HG02642 (cell line): ENCODE data around the gene PRR9.
"Not testable (repeated sequence)": the region's sequence is repeated elsewhere in the genome, so short reads cannot be mapped to it uniquely, and the experiment has no call there.

Experiments
- ATAC-seq: cut with Tn5 transposase; IDR thresholded peaks from one replicate; pipeline ENCODE4 v1.9.1; 2021; ENCODE audit warnings: mild to moderate bottlenecking; ENCODE audit not compliant: unreplicated experiment, poor library complexity

Gene PRR9

DNA sequence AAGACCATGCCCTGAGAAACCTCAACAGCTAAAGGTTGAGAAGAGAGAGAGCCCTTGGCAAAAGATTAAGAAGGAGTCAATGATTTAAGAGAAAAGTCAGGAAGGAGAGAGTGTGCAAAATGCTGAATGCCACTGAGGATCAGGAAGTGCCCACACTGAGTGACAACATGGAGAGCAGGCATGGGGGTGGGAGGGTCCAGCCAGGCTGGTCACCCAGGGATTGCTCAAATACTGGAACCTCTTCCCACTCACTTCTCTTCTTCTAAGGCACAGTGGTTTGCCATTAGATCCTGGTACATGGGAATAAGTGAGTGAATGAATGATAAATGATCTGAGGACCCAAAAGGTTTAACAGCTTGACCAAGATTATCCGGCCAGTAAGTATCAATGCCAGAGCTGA lies 11.1 kb downstream of the PRR9 start:
- no peak for ATAC-seq

- ATAC-seq = not testable (repeated sequence)
These were observed 11.9 kb downstream of the PRR9 start for GRCh38 chr1:153229076-153229829.

DNA sequence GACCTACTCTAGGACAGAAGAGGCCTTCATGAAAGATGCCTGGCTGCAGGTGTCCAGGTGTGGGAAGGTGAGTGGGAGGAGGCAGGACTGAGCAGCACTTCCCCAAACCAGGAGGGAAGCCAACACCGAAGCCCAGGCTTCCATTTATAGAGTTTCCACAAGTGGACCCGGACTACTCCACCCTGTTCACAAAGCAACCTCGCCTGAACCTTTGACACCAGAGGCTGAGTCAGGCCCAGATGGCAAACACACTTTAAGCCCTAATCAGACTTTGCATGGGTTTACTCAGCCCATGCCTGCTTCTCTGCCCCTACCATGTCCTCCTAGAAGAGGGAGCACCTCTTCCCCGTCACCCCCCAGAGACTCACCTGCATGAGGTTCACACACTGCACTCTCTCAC lies 14.0 kb downstream of the PRR9 start:
- no peak for ATAC-seq

DNA sequence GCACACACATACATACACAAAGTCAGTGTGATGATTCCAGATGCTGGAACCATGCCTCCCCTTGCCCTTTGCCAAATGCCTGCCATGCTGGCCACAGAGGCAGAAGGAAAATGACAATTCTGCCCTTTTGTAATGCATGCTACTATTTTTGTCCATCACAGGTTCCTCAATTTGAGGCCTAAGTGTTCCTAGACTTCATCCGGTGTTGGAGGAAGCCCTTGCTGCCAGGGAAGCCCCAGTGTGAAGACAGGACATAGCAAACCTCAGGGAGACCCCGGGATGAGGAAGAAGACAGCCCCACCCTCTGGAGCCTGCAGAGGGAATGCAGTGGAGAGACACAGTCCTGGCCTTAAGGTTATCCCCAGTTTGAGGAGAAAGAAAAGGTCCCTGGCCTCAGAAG lies 14.4 kb downstream of the PRR9 start:
- no peak for ATAC-seq

DNA sequence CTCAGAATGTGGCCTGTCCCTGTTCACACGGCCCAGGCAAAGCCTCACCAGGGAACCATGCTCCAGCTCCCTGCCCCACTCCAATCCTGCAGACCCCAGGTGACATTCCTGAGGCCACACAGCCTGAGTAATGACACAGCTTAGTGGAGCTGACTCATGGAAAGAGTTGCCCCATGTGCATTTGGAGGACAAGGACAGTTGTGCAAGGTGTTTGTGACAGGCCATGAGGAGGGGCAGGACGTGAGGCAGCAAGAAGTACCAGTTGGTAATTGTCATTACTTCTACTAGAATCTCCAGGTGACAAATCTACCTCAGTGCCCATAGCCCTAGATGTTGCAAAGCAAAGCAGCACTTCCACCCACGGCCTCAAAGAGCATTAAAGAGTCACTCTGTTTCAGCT lies 15.2 kb downstream of the PRR9 start:
- ATAC-seq = no peak

- no peak for ATAC-seq
These were observed 16.1 kb downstream of the PRR9 start for GRCh38 chr1:153233448-153233847.

DNA sequence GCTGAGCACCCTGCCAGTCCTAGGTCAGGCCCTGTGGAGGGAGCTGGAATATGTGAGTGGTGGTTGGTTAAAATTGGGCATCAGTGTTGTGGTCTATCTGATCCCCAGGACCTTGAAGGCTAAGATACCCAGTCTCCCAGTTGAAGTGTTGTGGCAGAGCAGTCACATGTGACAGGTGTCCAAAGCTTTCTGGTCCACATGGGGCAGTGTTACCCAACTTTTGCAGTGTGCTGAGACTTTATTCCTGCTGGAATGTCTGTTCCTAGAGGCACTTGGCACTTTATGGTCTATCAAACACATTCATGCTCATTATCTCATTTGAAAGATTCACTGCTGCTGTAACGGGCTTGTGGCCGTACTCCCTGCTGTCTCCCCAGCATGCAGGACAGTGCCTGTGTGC lies 21.1 kb downstream of the PRR9 start:
- ATAC-seq = no peak

DNA sequence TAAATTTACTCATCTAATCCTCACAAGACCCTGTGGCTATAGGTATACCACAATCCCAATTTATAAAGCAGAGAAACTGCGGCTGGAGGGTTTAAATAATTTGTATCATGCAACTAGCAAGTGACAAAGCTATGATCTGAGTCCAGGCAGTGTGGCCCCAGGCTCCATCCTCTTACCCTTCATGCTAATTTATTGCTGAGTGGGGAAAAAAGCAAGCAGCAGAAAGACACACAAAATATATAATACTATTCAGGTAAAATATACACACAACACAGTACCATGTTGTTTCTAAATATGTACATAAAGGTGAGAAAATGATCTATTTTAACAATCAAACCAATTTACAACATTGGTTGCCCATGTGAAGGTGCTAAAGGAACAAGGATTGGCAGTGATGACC lies 24.8 kb downstream of the PRR9 start:
- no peak for ATAC-seq

DNA sequence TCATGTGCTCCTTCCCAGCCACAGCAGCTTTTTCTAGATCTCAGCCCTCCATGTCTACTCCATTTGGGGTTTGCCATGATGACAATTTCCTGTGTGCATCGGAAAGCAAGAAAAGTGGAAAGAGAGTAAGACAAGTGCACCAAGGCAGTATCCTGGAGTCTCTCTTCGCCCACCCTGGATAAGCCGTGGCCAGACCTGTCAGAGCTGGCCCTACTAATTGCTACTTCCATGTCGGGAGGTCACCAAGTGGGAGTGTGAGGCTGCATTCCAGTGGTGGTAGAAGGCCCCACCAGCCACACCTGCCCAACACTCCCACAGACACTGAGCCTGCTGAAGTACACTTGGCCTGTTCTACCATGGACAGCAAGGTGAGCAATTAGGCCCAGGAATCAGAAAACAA lies 28.1 kb downstream of the PRR9 start:
- no peak for ATAC-seq

- ATAC-seq = no peak
These were observed 28.6 kb downstream of the PRR9 start for GRCh38 chr1:153246018-153246417.

DNA sequence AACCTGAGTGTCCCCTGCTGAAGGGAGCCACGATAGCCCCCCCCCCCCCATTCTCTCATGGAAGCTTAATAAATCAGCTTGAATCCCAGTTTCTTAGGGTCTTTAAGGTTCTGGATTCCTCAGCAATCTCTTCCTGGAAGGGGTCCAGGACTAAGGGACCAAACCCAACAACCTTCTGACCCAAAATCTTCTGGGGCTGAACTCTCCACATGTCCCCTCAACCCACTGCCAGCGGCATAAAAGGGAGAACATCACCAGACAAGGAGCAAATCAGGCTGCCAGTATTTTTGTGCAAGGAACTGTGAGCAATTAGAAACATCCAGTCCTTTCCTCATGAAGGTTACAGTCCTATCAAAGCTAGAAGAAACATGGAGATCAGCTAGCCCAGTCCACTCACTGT lies 29.4 kb downstream of the PRR9 start:
- ATAC-seq = no peak

- no peak for ATAC-seq
These were observed 30.9 kb downstream of the PRR9 start for GRCh38 chr1:153248176-153248879.

GRCh38 chr1:153250166-153250565 lies 32.8 kb downstream of the PRR9 start:
- ATAC-seq = no peak

DNA sequence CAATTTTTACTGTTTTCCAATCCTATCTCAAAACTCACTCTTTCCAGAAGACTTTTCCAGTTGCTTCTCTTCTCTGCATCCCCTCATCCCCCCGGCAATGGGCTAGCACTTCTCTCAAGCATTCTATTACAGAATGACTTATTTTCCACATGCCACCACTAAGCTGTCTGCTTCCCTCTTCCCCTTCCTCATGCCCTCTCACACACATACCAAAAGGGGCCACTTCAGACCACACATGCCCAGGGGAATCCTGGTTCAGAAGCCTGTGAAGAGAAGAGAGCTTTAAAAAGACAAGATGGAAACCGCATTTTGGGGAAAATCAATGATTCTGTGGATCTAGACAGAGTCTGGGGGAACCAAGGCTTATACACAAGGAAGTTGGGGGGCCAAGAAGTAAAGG lies 33.7 kb downstream of the PRR9 start:
- no peak for ATAC-seq

GRCh38 chr1:153251562-153251961 lies 34.2 kb downstream of the PRR9 start:
- no peak for ATAC-seq

DNA sequence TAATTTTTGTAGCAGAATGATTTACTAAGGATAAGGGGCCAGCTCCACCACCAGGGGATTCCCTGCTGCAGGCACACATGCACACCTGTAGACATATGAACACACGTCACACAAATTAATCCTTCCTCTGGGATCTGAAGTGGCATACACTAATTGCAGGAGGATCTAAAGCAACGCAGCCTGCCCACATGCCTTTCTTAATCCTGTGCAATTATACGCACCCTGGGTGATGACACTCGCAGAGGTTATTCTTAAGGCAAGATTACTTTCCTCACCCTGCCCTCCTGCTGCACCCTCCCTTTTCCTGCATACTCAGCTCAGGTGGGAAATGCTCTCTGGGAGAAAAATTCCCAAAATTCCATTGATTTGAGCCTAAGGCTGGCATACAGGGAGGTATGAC lies 34.6 kb downstream of the PRR9 start:
- ATAC-seq = no peak

- no peak for ATAC-seq
These were observed 35.7 kb downstream of the PRR9 start for GRCh38 chr1:153253076-153253475.

GRCh38 chr1:153253693-153254092 lies 36.3 kb downstream of the PRR9 start:
- ATAC-seq = no peak

- ATAC-seq = no peak
These were observed 42.0 kb downstream of the PRR9 start, which contains the start of gene LORICRIN for GRCh38 chr1:153259387-153259786. LORICRIN (plus strand) TSS chr1:153259687; CDS start chr1:153260950, 1,263 bp downstream.

DNA sequence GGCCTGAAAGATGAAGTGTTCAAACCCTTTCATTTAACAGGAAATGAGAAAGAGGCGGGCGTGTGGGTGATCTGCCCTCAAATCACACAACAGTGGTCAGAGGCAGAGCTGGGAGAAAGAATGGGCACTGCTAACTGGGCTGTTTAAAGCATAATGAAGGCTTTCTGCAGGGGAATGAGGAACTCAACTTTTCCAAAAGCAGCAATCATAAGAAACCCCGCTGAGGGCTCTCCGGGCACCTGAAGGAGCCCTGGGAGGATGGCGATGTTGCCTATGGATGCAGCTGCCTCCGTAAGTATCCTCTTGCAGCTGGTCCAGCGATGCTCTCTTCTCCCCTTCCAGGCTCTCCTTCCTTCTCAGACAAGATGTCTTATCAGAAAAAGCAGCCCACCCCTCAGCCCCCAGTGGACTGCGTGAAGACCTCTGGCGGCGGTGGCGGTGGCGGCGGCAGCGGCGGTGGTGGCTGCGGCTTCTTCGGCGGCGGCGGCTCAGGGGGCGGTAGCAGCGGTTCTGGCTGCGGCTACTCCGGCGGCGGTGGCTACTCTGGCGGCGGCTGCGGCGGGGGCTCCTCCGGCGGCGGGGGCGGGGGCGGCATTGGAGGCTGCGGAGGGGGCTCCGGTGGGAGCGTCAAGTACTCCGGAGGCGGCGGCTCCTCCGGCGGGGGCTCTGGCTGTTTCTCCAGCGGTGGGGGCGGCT lies 43.3 kb downstream of the PRR9 start:
- no peak for ATAC-seq
